Measurements from ENCODE around the gene CAPN8. TPM values are rescaled to one million over a fixed set of nuclear protein-coding genes. Genes with fewer than 3 reads are reported as not detected.

Gene CAPN8
- polyA plus RNA-seq, 1 donor (not counting 4 experiments of a cell fraction or from before 2014, with no cell fraction given): 4.7 TPM

GRCh38 chr1:223631473-223631872, 34.0 kb downstream of the CAPN8 start:
- DNase-seq (ENCODE audit: low read depth, low spot score): no peak
- Histone ChIP-seq H4K20me1 (ENCODE audit: control insufficient read depth, extremely low read depth, insufficient read depth, low read length) (no peaks in the 10 kb centered on the region), H3K9ac (ENCODE audit: control insufficient read depth, extremely low read depth, insufficient read depth, low read length) (no peak overlapping the region), H3K36me3 (ENCODE audit: control insufficient read depth in 2 of 2, extremely low read depth in 1 of 2, insufficient read depth in 2 of 2, low read length in 2 of 2) (no peaks in the 10 kb centered on the region), H3K79me2 (ENCODE audit: control insufficient read depth, insufficient read depth, low read length) (no peaks in the 10 kb centered on the region), H3K4me1 (ENCODE audit: control insufficient read depth, extremely low read depth, insufficient read depth, low read length) (no peaks in the 10 kb centered on the region), H3K27ac (ENCODE audit: control insufficient read depth, insufficient read depth, low read length) (no peak overlapping the region), H3K9me3 (ENCODE audit: control insufficient read depth, low read depth, low read length) (no peaks in the 10 kb centered on the region), H3K4me3 (ENCODE audit: control insufficient read depth in 2 of 3, extremely low read depth in 1 of 3, insufficient read depth in 2 of 3, low read depth in 1 of 3, low read length in 3 of 3) (no peak overlapping the region), H3K27me3 (ENCODE audit: control insufficient read depth, extremely low read depth, insufficient read depth, low read length) (peaks cover 3% of the 10 kb centered on the region), H3K9me1 (ENCODE audit: control insufficient read depth, extremely low read depth, insufficient read depth, low read length) (no peaks in the 10 kb centered on the region), H3K4me2 (ENCODE audit: control insufficient read depth, extremely low read depth, insufficient read depth, low read depth, low read length) (no peak overlapping the region), H2AFZ (ENCODE audit: control insufficient read depth, low read length) (no peak overlapping the region)
- dilution Hi-C loops (cut with MboI; ENCODE audit: extremely low pct_ligation_motif_present, low sequenced_read_pairs): no loop called here
- TF ChIP-seq EZH2 (IDR thresholded peaks at IDR 0.05; ENCODE audit: low read length) (no peak), CTCF (optimal IDR thresholded peaks at IDR 0.05 in 1 of 3, IDR thresholded peaks at IDR 0.05 in 1 of 3, conservative IDR thresholded peaks at IDR 0.05 in 1 of 3; ENCODE audit: extremely low read depth in 1 of 3, insufficient read depth in 2 of 3, low read length in 3 of 3) (no peak)
- no peak for FAIRE-seq

- Histone ChIP-seq H3K4me2 (ENCODE audit: control insufficient read depth, extremely low read depth, insufficient read depth, low read depth, low read length) (no peak overlapping the region), H3K27me3 (ENCODE audit: control insufficient read depth, extremely low read depth, insufficient read depth, low read length) (peaks cover 3% of the 10 kb centered on the region), H3K4me3 (ENCODE audit: control insufficient read depth in 2 of 3, extremely low read depth in 1 of 3, insufficient read depth in 2 of 3, low read depth in 1 of 3, low read length in 3 of 3) (no peak overlapping the region), H2AFZ (ENCODE audit: control insufficient read depth, low read length) (no peak overlapping the region), H3K4me1 (ENCODE audit: control insufficient read depth, extremely low read depth, insufficient read depth, low read length) (no peaks in the 10 kb centered on the region), H3K36me3 (ENCODE audit: control insufficient read depth in 2 of 2, extremely low read depth in 1 of 2, insufficient read depth in 2 of 2, low read length in 2 of 2) (no peaks in the 10 kb centered on the region), H3K79me2 (ENCODE audit: control insufficient read depth, insufficient read depth, low read length) (no peaks in the 10 kb centered on the region), H3K27ac (ENCODE audit: control insufficient read depth, insufficient read depth, low read length) (no peak overlapping the region), H4K20me1 (ENCODE audit: control insufficient read depth, extremely low read depth, insufficient read depth, low read length) (no peaks in the 10 kb centered on the region), H3K9me1 (ENCODE audit: control insufficient read depth, extremely low read depth, insufficient read depth, low read length) (no peaks in the 10 kb centered on the region), H3K9ac (ENCODE audit: control insufficient read depth, extremely low read depth, insufficient read depth, low read length) (no peak overlapping the region), H3K9me3 (ENCODE audit: control insufficient read depth, low read depth, low read length) (no peaks in the 10 kb centered on the region)
- TF ChIP-seq EZH2 (IDR thresholded peaks at IDR 0.05; ENCODE audit: low read length): no peak
- no peak for TF ChIP-seq CTCF (optimal IDR thresholded peaks at IDR 0.05 in 1 of 3, IDR thresholded peaks at IDR 0.05 in 1 of 3, conservative IDR thresholded peaks at IDR 0.05 in 1 of 3; ENCODE audit: extremely low read depth in 1 of 3, insufficient read depth in 2 of 3, low read length in 3 of 3)
- DNase-seq (ENCODE audit: low read depth, low spot score): no peak
- dilution Hi-C loops (cut with MboI; ENCODE audit: extremely low pct_ligation_motif_present, low sequenced_read_pairs): no loop called here
- FAIRE-seq: no peak
Measured at GRCh38 chr1:223629126-223629457, 36.4 kb downstream of the CAPN8 start.
